GM19239 (cell line): ENCODE measurements around the gene ROBO1.
A peak's percentile ranks its signal among the peaks of the same experiment; 100 is the strongest.

ENCODE experiments used
- DNase-seq: peaks from one replicate; pipeline ENCODE4 v3.0.0; 2011; ENCODE audit warnings: low spot score; ENCODE audit not compliant: insufficient read length
- FAIRE-seq: peaks from 2 replicates; lab custom pipeline; 2011; peaks lifted over from hg19 to GRCh38; lab: Jason Lieb, UNC

ROBO1 gene

GRCh38 chr3:79392479-79392878 lies 375.3 kb downstream of the ROBO1 start:
- no peak for FAIRE-seq
- no peak for DNase-seq

GRCh38 chr3:79390352-79390751 lies 377.4 kb downstream of the ROBO1 start:
- no peak for DNase-seq
- no peak for FAIRE-seq

DNA sequence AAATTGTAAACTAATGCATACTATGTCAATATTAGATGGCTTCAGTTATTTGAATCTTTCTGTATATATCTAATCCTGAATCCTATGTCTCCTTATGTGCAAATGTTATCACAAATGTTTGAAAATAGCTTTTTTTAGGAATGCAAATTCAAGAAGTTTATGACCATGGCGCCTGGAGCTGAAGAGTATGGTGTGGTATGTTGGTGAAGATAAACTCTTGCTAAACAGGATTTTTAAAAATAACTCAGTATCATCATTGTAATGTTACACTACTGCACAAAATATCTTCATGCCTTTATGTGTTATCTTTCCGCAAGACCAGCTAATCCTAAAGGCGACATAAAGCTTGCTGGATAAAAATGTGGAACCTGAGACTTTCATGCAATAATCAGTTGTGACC lies 382.6 kb downstream of the ROBO1 start:
- no peak for DNase-seq
- no peak for FAIRE-seq

GRCh38 chr3:79383402-79384012 lies 384.3 kb downstream of the ROBO1 start:
- FAIRE-seq = no peak
- DNase-seq = no peak

GRCh38 chr3:79380581-79380980 lies 387.2 kb downstream of the ROBO1 start:
- DNase-seq = no peak

DNA sequence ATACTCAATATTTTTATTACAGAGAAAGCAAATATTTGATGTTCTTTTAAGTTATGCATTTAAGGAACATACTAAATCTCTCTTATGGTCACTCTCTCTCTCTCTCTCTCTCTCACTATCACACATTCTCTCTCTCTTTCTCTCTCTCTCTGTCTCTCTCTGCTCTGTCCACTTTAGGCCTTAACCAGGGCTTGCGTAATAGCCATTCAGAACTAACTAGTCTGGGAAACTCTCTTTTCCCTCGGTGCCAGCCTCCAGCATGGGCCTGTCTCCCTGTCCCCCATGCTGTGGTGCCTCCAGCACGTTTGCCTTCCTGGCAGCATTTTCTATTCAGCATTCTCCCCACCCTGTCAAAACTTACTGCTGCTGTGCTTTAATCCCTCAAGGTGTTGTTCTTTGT lies 389.7 kb downstream of the ROBO1 start:
- no peak for FAIRE-seq
- DNase-seq = no peak

More at GRCh38 chr3:79380581-79380980, 387.2 kb downstream of the ROBO1 start:
- FAIRE-seq = no peak

- FAIRE-seq = no peak
- DNase-seq = no peak
Observed at GRCh38 chr3:79369306-79369705, 398.5 kb downstream of the ROBO1 start.

GRCh38 chr3:79368403-79368802 lies 399.4 kb downstream of the ROBO1 start:
- FAIRE-seq = no peak

DNA sequence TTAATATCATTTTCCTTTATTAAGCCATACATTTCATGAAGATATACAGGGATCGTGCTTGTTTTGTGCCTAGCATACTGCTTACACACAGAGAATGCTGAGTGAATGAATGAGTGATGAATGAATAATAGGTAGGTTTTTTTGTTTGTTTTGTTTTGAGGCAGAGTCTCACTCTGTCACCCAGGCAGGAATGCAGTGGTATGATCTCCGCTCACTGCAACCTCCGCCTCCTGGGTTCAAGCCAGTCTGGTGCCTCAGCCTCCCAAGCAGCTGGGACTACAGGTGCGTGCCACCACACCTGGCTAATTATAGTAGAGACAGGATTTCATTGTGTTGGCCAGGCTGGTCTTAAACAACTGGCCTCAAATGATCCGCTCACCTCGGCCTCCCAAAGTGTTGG lies 400.0 kb downstream of the ROBO1 start:
- no peak for DNase-seq
- no peak for FAIRE-seq

More at GRCh38 chr3:79368403-79368802, 399.4 kb downstream of the ROBO1 start:
- DNase-seq = no peak

DNA sequence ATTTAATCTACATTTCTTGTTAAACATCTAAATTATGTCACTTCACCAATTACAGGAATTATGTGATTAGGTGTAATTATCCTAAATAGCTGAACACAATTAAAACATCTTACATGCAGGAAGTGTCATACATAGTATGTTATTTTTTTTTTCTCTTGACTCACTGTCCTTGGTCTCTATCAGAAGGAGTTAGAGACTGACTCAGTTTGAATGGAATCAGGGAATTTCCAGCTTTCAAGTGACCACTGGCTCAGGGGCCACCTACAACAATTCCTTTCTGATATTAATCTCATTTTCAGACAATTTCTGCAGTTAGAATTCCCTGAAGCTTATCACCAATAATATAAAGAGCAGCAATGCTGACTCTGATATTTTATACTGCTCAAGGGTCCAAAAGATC lies 400.7 kb downstream of the ROBO1 start:
- FAIRE-seq (no peak), DNase-seq (no peak)

GRCh38 chr3:79366414-79366813 lies 401.4 kb downstream of the ROBO1 start:
- FAIRE-seq = no peak
- no peak for DNase-seq

DNA sequence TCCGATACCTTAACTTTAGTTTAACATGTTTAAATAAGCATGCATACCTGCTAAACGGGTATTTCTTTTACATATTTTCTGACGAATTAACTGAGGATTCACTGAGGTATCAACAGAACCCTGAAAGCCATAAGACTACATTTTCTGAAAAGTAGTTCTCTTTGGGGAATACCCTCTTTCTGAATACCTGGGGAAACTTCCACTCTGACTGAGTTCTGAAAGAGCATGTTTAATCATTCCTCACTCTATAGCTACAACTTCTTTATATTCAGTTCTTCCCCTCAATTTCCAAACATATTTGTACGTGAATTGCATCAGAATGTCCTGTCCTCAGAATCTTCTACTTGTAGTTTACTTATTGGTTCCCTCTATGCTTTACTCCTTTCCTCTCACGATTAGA lies 403.0 kb downstream of the ROBO1 start:
- FAIRE-seq = no peak
- DNase-seq = no peak

DNA sequence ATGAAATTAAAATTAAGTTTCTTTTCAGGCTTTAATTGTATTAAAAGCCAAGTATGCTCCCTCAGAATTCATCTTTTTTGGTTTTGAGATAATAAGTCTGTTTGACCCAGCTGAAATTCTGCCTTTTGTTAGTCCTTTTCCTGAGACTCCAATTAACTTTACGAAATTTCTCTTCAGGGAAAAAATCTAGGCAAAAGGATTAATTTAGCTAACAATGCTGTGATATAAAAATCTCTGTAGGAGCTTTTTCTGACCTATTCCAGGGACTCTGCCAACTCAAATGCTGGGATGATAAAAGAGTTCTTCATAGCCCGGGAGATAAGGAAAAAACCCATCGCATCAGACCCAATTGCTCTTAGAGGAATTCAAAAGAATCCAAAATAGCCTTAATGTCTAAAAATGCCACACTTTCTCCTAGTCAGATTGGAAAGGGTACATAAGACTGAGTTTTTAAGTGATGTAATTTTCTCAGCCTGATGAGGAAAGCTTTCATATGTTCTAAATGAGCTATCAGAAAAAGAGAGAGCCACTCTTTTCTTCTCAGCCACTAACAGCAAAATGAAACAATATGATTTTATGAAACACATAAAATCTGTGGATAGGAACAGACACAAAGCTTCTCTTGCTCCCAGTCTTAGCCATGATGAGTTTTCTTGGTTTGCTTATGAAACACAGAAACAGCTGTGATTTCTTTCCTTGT lies 405.1 kb downstream of the ROBO1 start:
- DNase-seq = no peak
- no peak for FAIRE-seq

DNA sequence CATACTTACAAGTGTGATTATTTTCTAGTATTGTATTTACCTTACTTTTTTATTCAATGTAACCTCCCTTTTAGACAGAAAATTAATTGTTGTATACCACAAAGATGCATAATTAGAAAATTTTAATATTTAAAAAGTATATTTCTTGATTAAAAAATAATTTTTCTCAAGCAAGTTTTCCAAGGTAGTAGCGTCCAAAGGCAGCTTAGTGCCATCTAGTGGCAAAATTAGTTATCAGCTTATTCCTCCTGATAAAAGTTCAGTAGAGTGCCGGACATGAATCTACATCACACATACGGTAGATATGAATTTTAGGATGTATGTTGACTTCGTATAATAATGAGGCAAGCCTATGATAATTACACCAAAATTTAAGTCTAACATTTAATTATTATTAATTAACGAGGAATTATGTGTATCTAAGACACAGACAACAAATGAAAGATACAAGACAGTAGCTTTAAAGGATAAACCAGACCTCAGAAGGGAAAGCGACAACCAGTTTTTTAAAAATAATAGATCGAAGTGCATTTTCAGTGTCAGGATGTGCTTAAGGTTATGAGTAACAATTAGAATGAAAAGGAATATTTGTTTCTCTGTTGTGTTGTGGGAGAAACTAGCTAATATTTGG lies 405.9 kb downstream of the ROBO1 start:
- DNase-seq (peak; percentile 1), FAIRE-seq (no peak)

DNA sequence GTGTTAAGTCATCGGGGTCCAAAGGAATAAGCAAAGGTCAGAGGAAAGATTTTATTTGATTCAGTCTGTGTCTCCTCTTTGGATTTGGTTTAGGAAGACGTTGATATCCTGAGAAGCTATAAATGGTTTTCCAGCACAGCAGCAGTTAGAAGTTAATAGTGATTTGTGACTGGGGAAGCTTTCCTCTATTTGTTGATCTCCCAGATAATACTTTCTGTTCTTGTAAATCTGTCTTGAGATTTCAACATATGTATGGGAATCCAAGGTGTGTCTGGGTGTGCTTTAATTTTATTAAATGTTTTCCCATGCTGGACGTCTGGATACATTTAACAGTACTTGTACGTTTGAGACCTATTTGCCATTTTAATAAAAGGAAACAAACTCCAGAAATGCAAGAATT lies 409.5 kb downstream of the ROBO1 start:
- FAIRE-seq = no peak
- DNase-seq = no peak

DNA sequence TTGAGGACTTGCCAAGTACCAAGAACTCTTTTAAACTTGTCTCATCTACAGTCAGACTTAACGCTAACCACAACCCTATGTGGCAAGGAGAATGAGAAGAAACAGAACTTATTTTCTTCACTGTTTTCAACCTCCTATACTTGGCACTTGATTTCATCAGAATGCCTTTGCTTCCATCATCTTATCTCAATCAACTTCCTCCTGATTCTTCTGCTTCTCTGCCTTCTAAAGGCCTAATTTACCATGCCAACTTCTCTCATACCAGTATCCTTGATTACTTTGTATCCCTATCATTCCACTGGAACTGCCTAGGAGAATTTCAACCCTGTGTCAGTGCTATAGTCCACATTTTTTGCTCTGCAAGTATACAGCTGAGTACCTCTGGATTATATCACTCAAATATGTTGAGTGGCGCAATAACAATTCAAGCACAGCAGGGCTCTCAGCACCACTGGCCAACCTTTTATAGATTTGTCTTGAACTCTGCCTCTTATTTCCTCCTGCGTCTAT lies 413.6 kb downstream of the ROBO1 start:
- FAIRE-seq (no peak), DNase-seq (no peak)

GRCh38 chr3:79351699-79352098 lies 416.1 kb downstream of the ROBO1 start:
- no peak for FAIRE-seq
- no peak for DNase-seq

DNA sequence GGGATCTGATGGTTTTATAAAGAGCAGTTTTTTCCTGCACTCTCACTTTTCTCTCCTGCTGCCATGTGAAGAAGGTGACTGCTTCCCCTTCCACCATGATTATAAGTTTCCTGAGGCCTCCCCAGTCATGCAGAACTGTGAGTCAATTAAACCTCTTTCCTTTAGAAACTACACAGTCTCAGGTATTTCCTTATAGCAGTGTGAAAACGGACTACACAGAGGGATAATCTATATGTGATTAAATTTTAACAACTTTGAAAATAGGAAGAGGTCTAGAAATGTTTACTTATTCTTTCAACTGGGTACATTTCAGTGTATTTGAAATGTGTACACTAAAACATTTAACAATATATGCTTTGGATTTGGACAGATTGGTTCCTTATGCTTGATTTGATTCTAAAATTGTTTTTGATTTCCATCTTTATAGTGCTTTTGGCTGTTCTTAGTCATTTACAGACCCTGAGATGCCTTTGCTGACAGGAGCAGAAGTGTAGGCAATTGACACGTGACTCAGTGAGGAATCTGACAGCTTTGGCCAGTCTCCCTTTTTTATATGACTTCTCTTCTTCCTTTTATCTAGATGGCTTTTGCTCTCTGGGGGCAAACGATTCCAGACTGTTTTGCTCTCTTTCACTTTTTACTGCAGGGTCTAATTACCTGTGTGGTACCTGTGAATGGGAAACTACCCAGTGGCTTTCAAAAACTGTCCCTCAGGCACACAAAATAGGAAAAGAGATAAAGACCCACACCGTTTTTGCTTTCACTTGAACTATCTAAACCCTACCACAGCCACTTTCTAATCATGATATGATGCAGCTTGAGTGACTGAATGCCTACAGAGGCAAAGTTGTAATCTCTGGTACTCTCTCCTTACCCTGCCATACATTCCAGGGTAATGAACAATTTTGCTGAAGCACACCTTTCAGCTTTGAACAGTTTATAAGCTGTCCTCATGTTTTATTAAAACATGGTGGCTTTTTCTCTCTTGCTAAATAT lies 422.6 kb downstream of the ROBO1 start:
- no peak for DNase-seq
- FAIRE-seq = no peak

GRCh38 chr3:79341961-79342360 lies 425.8 kb downstream of the ROBO1 start:
- no peak for FAIRE-seq
- no peak for DNase-seq

GRCh38 chr3:79339846-79340245 lies 428.0 kb downstream of the ROBO1 start:
- DNase-seq (no peak), FAIRE-seq (no peak)
